Measurements from ENCODE around the gene ZNF189. TPM values are rescaled to one million over a fixed set of nuclear protein-coding genes. Genes with fewer than 3 reads are reported as not detected.

The ZNF189 gene
- polyA plus RNA-seq, 3 donors, result 0.72 to 1.8 (median 1.2) TPM

DNA sequence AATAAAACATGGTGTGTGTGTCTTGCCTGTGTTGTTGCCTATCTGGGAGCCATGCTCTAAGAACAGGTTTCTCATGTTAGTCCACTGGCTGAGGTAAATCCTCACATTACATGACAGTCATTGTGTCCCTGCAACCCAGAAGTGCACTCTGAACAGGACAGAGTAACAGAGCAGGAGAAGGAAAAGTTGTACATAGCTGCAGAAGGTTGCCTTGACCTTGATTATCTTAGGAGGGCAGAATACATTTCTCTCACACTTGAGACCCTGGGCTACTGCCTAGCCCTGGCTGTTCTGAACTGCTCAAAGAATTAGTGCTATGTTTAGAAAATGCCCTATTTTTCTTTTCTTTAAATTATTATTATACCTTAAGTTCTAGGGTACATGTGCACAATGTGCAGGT is 16.9 kb downstream of the ZNF189 start:
- Mint-ChIP-seq H3K27ac (peak overlapping the region in 1 of 7 donors; percentile 21), H3K9me3 (peaks cover 27 to 46% (median 34%) of the 10 kb centered on the region in 7 donors), H3K4me1 (no peaks in the 10 kb centered on the region), H3K36me3 (no peaks in the 10 kb centered on the region), H3K4me3 (no peak overlapping the region), H3K27me3 (ENCODE audit: low read depth in 3 of 3) (peaks cover 0 to 1% (median 0%) of the 10 kb centered on the region in 3 donors)
- no peak overlapping the region for H2AFZ ChIP-seq (ENCODE audit: insufficient read depth, low read depth, low read length, poor library complexity, severe bottlenecking)
- H3K27ac ChIP-seq (ENCODE audit: low read depth in 1 of 2, low read length in 2 of 2), result no peak overlapping the region
- no peaks in the 10 kb centered on the region for H3K4me1 ChIP-seq (ENCODE audit: control insufficient read depth in 1 of 2, insufficient read depth in 2 of 2, low read length in 2 of 2)
- no peaks in the 10 kb centered on the region for H3K79me2 ChIP-seq (ENCODE audit: insufficient read depth, low read length)
- intact Hi-C loops (cut with micrococcal nuclease), result no loop called here
- no peak for DNase-seq
- TF ChIP-seq, protein P1, sequence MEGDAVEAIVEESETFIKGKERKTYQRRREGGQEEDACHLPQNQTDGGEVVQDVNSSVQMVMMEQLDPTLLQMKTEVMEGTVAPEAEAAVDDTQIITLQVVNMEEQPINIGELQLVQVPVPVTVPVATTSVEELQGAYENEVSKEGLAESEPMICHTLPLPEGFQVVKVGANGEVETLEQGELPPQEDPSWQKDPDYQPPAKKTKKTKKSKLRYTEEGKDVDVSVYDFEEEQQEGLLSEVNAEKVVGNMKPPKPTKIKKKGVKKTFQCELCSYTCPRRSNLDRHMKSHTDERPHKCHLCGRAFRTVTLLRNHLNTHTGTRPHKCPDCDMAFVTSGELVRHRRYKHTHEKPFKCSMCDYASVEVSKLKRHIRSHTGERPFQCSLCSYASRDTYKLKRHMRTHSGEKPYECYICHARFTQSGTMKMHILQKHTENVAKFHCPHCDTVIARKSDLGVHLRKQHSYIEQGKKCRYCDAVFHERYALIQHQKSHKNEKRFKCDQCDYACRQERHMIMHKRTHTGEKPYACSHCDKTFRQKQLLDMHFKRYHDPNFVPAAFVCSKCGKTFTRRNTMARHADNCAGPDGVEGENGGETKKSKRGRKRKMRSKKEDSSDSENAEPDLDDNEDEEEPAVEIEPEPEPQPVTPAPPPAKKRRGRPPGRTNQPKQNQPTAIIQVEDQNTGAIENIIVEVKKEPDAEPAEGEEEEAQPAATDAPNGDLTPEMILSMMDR (IDR thresholded peaks at IDR 0.05), result no peak
- no peaks in the 10 kb centered on the region for H3K27me3 ChIP-seq (ENCODE audit: control insufficient read depth in 2 of 2, insufficient read depth in 2 of 2, low read length in 2 of 2)
- H3K4me3 ChIP-seq (replicated peaks in 1 of 3; ENCODE audit: low read depth in 2 of 3, low read length in 3 of 3), result no peak overlapping the region
- H4K20me1 ChIP-seq (ENCODE audit: insufficient read depth, low read length), result no peaks in the 10 kb centered on the region
- H3K9ac ChIP-seq (ENCODE audit: insufficient read depth, low read length, poor library complexity, severe bottlenecking), result no peak overlapping the region
- H3K36me3 ChIP-seq (replicated peaks in 1 of 2; ENCODE audit: control insufficient read depth in 1 of 2, insufficient read depth in 2 of 2, low read length in 2 of 2), result no peaks in the 10 kb centered on the region
- no peak overlapping the region for H3K4me2 ChIP-seq (replicated peaks; ENCODE audit: extremely low read depth, low read length, poor library complexity, severe bottlenecking)
- H3K9me3 ChIP-seq (replicated peaks in 1 of 2; ENCODE audit: control insufficient read depth in 1 of 2, insufficient read depth in 1 of 2, low read length in 2 of 2), result peaks cover 14 to 52% of the 10 kb centered on the region in 2 donors

DNA sequence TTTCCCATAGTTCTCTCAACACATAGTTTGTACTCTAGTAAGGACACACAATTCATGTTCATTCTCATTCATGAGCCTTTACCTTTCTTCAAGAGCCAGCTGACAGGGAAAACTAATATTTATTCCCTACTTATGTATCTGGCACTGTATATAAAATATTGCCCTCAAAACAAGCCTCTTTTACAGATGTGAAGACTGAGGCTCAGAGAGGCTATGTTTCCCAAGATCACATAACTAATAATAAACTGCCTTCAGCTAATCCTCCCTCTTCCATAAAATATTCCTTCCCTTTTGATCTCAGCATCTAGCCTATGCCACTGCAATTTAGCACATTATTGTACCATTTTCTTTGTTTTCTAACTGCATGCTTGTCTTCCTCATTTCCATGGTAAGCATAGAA is 18.7 kb downstream of the ZNF189 start:
- TF ChIP-seq, protein P1 (IDR thresholded peaks at IDR 0.05), result no peak
- no peak overlapping the region for H3K4me3 ChIP-seq (replicated peaks in 1 of 3; ENCODE audit: low read depth in 2 of 3, low read length in 3 of 3)
- H3K4me1 ChIP-seq (ENCODE audit: control insufficient read depth in 1 of 2, insufficient read depth in 2 of 2, low read length in 2 of 2), result no peaks in the 10 kb centered on the region
- Mint-ChIP-seq H3K36me3 (no peaks in the 10 kb centered on the region), H3K4me1 (no peaks in the 10 kb centered on the region), H3K4me3 (no peak overlapping the region), H3K9me3 (peaks cover 18 to 37% (median 20%) of the 10 kb centered on the region in 7 donors), H3K27me3 (ENCODE audit: low read depth in 3 of 3) (peaks cover 0 to 1% (median 0%) of the 10 kb centered on the region in 3 donors), H3K27ac (peak overlapping the region in 1 of 7 donors; percentile 28)
- H3K79me2 ChIP-seq (ENCODE audit: insufficient read depth, low read length), result no peaks in the 10 kb centered on the region
- no peak overlapping the region for H3K27ac ChIP-seq (ENCODE audit: low read depth in 1 of 2, low read length in 2 of 2)
- H3K9ac ChIP-seq (ENCODE audit: insufficient read depth, low read length, poor library complexity, severe bottlenecking), result no peak overlapping the region
- H3K36me3 ChIP-seq (replicated peaks in 1 of 2; ENCODE audit: control insufficient read depth in 1 of 2, insufficient read depth in 2 of 2, low read length in 2 of 2), result no peaks in the 10 kb centered on the region
- H3K4me2 ChIP-seq (replicated peaks; ENCODE audit: extremely low read depth, low read length, poor library complexity, severe bottlenecking), result no peak overlapping the region
- intact Hi-C loops (cut with micrococcal nuclease), result no loop called here
- no peaks in the 10 kb centered on the region for H3K27me3 ChIP-seq (ENCODE audit: control insufficient read depth in 2 of 2, insufficient read depth in 2 of 2, low read length in 2 of 2)
- no peak for DNase-seq
- no peak overlapping the region for H2AFZ ChIP-seq (ENCODE audit: insufficient read depth, low read depth, low read length, poor library complexity, severe bottlenecking)
- peaks cover 12 to 33% of the 10 kb centered on the region in 2 donors for H3K9me3 ChIP-seq (replicated peaks in 1 of 2; ENCODE audit: control insufficient read depth in 1 of 2, insufficient read depth in 1 of 2, low read length in 2 of 2)
- H4K20me1 ChIP-seq (ENCODE audit: insufficient read depth, low read length), result no peaks in the 10 kb centered on the region

All from CD14-positive monocyte (primary cell).